GM18909 (cell line): ENCODE data around the gene TBATA.

ENCODE experiments used
- ATAC-seq: cut with Tn5 transposase; IDR thresholded peaks from one replicate; pipeline ENCODE4 v1.9.1; 2021; ENCODE audit warnings: mild to moderate bottlenecking; ENCODE audit not compliant: unreplicated experiment, poor library complexity

Gene TBATA

GRCh38 chr10:70765794-70766594 is 19.2 kb downstream of the TBATA start:
- no peak for ATAC-seq

GRCh38 chr10:70763567-70763966 is 21.6 kb downstream of the TBATA start:
- ATAC-seq: no peak

- no peak for ATAC-seq
These were observed 22.6 kb downstream of the TBATA start for GRCh38 chr10:70762441-70763175.

- no peak for ATAC-seq
These were observed 23.3 kb downstream of the TBATA start for GRCh38 chr10:70761727-70762350.

- no peak for ATAC-seq
These were observed 24.1 kb downstream of the TBATA start for GRCh38 chr10:70761031-70761601.

GRCh38 chr10:70760271-70760787 is 24.8 kb downstream of the TBATA start:
- no peak for ATAC-seq

GRCh38 chr10:70759781-70760180 is 25.4 kb downstream of the TBATA start:
- no peak for ATAC-seq

GRCh38 chr10:70758757-70759514 is 26.2 kb downstream of the TBATA start:
- ATAC-seq: no peak

- no peak for ATAC-seq
These were observed 27.3 kb downstream of the TBATA start for GRCh38 chr10:70757856-70758255.

- ATAC-seq: no peak
These were observed 28.3 kb downstream of the TBATA start for GRCh38 chr10:70756700-70757360.

- ATAC-seq: no peak
These were observed 31.1 kb downstream of the TBATA start for GRCh38 chr10:70753841-70754621.

GRCh38 chr10:70753026-70753663 is 32.0 kb downstream of the TBATA start:
- no peak for ATAC-seq

- no peak for ATAC-seq
These were observed 32.6 kb downstream of the TBATA start for GRCh38 chr10:70752571-70752970.

- ATAC-seq: no peak
These were observed 33.2 kb downstream of the TBATA start for GRCh38 chr10:70751991-70752390.

- no peak for ATAC-seq
These were observed 33.8 kb downstream of the TBATA start for GRCh38 chr10:70751356-70751755.

- ATAC-seq: no peak
These were observed 34.9 kb downstream of the TBATA start for GRCh38 chr10:70750156-70750703.

- ATAC-seq: no peak
These were observed 35.4 kb downstream of the TBATA start for GRCh38 chr10:70749756-70750155.
